CD14-positive monocyte (primary cell): ENCODE measurements around the gene BDKRB2. TPM values are rescaled to one million over a fixed set of nuclear protein-coding genes. Genes with fewer than 3 reads are reported as not detected.

ENCODE experiments used
- DNase-seq, 3 donors: peaks; one replicate each; pipeline ENCODE4 v3.0.0-alpha.2; 2011 to 2022
- H2AFZ ChIP-seq: 2 replicates; pipeline ENCODE4 v1.6.0; 2012; ENCODE audit warnings: mild to moderate bottlenecking, low read depth, low read length, inconsistent platforms; ENCODE audit not compliant: insufficient read depth, poor library complexity, severe bottlenecking
- H3K27ac ChIP-seq, 2 donors: 1 replicate in 1 of 2; 2 replicates in 1 of 2; pipeline ENCODE4 v1.5.1; 2012 to 2013; ENCODE audit warnings: low read length in 2 of 2, control low read depth in 1 of 2, inconsistent platforms in 1 of 2, low read depth in 1 of 2, mild to moderate bottlenecking in 1 of 2
- H3K27me3 ChIP-seq, 2 donors: one replicate each; pipeline versions ENCODE4 v1.6.0 to v1.6.1; 2011 to 2013; ENCODE audit warnings: low read length in 2 of 2; ENCODE audit not compliant: control insufficient read depth in 2 of 2, insufficient read depth in 2 of 2
- H3K36me3 ChIP-seq, 2 donors: replicated peaks in 1 of 2; 1 replicate in 1 of 2; 2 replicates in 1 of 2; pipeline versions ENCODE4 v1.5.1 to v1.6.1; 2012 to 2013; ENCODE audit warnings: low read length in 2 of 2, control low read depth in 1 of 2, inconsistent platforms in 1 of 2, mild to moderate bottlenecking in 1 of 2; ENCODE audit not compliant: insufficient read depth in 2 of 2, control insufficient read depth in 1 of 2
- H3K4me1 ChIP-seq, 2 donors: 1 replicate in 1 of 2; 2 replicates in 1 of 2; pipeline versions ENCODE4 v1.5.1 to v1.6.1; 2012 to 2013; ENCODE audit warnings: low read length in 2 of 2, control low read depth in 1 of 2, inconsistent platforms in 1 of 2, mild to moderate bottlenecking in 1 of 2, moderate library complexity in 1 of 2; ENCODE audit not compliant: insufficient read depth in 2 of 2, control insufficient read depth in 1 of 2
- H3K4me2 ChIP-seq: replicated peaks from 2 replicates; pipeline ENCODE3; 2012; ENCODE audit warnings: low read length, moderate library complexity, mild to moderate bottlenecking; ENCODE audit not compliant: poor library complexity, severe bottlenecking; ENCODE audit errors: extremely low read depth
- H3K4me3 ChIP-seq, 3 experiments: fragments of 200-600 bp in 1 of 3; sonication (generic) in 1 of 3; replicated peaks in 1 of 3; 1 replicate in 2 of 3; 2 replicates in 1 of 3; pipeline ENCODE4 v1.5.1; 2011 to 2013; ENCODE audit warnings: low read length in 3 of 3, mild to moderate bottlenecking in 3 of 3, control low read depth in 2 of 3, low read depth in 2 of 3, inconsistent platforms in 1 of 3, moderate library complexity in 1 of 3
- H3K79me2 ChIP-seq: 2 replicates; pipeline ENCODE4 v1.6.0; 2012; ENCODE audit warnings: mild to moderate bottlenecking, control low read depth, inconsistent platforms, low read length, moderate library complexity; ENCODE audit not compliant: insufficient read depth
- H3K9ac ChIP-seq: 2 replicates; pipeline ENCODE4 v1.6.0; 2017; ENCODE audit warnings: low read length, mild to moderate bottlenecking; ENCODE audit not compliant: insufficient read depth, poor library complexity, severe bottlenecking
- H3K9me3 ChIP-seq, 2 donors: replicated peaks in 1 of 2; 1 replicate in 1 of 2; 2 replicates in 1 of 2; pipeline versions ENCODE4 v1.5.1 to v1.6.1; 2012 to 2013; ENCODE audit warnings: low read length in 2 of 2, control low read depth in 1 of 2; ENCODE audit not compliant: control insufficient read depth in 1 of 2, insufficient read depth in 1 of 2
- H4K20me1 ChIP-seq: 2 replicates; pipeline ENCODE4 v1.6.0; 2012; ENCODE audit warnings: mild to moderate bottlenecking, low read length, control low read depth, moderate library complexity; ENCODE audit not compliant: insufficient read depth
- H3K27ac Mint-ChIP-seq, 7 donors: one replicate each; pipeline ENCODE4 v1.8.0; 2020; ENCODE audit warnings: mild to moderate bottlenecking in 7 of 7, mixed read lengths in 7 of 7, moderate library complexity in 6 of 7, inconsistent platforms in 2 of 7
- H3K27me3 Mint-ChIP-seq, 3 donors: one replicate each; pipeline ENCODE4 v1.8.0; 2021 to 2022; ENCODE audit warnings: low read depth in 3 of 3, mild to moderate bottlenecking in 3 of 3, mixed read lengths in 3 of 3, moderate library complexity in 3 of 3, inconsistent platforms in 1 of 3
- H3K36me3 Mint-ChIP-seq, 2 donors: one replicate each; pipeline ENCODE4 v1.8.0; 2020; ENCODE audit warnings: mixed read lengths in 2 of 2, inconsistent platforms in 1 of 2, mild to moderate bottlenecking in 1 of 2
- H3K4me1 Mint-ChIP-seq: one replicate; pipeline ENCODE4 v1.8.0; 2020; ENCODE audit warnings: mild to moderate bottlenecking, mixed read lengths
- H3K4me3 Mint-ChIP-seq, 2 donors: one replicate each; pipeline ENCODE4 v1.8.0; 2020; ENCODE audit warnings: mild to moderate bottlenecking in 2 of 2, mixed read lengths in 2 of 2, moderate library complexity in 1 of 2
- H3K9me3 Mint-ChIP-seq, 7 donors: one replicate each; pipeline ENCODE4 v1.8.0; 2020 to 2022; ENCODE audit warnings: mixed read lengths in 7 of 7, mild to moderate bottlenecking in 6 of 7, moderate library complexity in 6 of 7, inconsistent platforms in 2 of 7
- WGBS: methylation state at CpG from one replicate; pipeline ENCODE4 v1.1.5; 2013; ENCODE audit warnings: missing lambda C conversion rate; ENCODE audit not compliant: insufficient coverage; 5-methylcytosine and 5-hydroxymethylcytosine counted together
- intact Hi-C, 2 donors: fragments of 100-400 bp; cut with micrococcal nuclease; formaldehyde crosslinking; loops; one replicate each; pipeline versions ENCODE4 v1.15.0 to v1.15.1; 2023
- polyA plus RNA-seq, 3 donors: library from polyadenylated mRNA; depleted of rRNA in 1 of 3; unstranded in 2 of 3; stranded (reverse) in 1 of 3; fragments of 300-500 nt in 2 of 3; fragments of >200 nt in 1 of 3; fragmentation: Illumina TruSeq in 2 of 3; gene quantifications; 1 replicate in 2 of 3; 2 replicates in 1 of 3; pipeline ENCODE4 v1.2.3, GENCODE V29; 2012 to 2021
- TF ChIP-seq, protein P1 (sequence below): fragments of 200-600 bp; IDR thresholded peaks from one replicate; pipeline ENCODE4 v1.8.0; 2022; ENCODE audit warnings: antibody characterized with exemption, mild to moderate bottlenecking

BDKRB2 gene
- polyA plus RNA-seq, 3 donors: not detected

DNA sequence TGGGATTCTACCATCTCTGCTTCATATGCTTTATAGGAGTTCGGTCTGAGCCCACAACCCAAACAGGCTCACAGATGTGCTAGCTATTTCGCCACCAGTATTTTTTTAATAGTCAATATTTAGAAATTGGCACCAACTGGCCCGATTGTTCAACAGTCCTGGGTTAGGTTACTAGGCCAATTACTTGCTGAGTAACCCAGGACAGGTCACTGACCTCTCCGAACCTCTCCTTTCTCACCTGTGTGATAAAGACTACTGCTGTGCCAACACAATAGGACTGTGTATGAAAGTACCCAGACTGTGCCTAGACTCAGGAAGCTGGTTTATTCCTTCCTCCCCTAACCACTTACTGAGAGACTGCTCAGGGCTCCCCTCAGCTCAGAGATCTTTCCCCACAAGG lies 8.3 kb downstream of the BDKRB2 start:
- Histone ChIP-seq H4K20me1 (no peaks in the 10 kb centered on the region), H3K79me2 (no peaks in the 10 kb centered on the region), H3K9ac (no peak overlapping the region), H3K9me3 (peaks cover 0 to 9% of the 10 kb centered on the region in 2 donors), H3K27me3 (no peaks in the 10 kb centered on the region), H3K4me2 (no peak overlapping the region), H3K4me1 (no peaks in the 10 kb centered on the region), H3K36me3 (no peaks in the 10 kb centered on the region), H3K27ac (no peak overlapping the region), H2AFZ (no peak overlapping the region), H3K4me3 (no peak overlapping the region)
- Mint-ChIP-seq H3K27ac (no peak overlapping the region), H3K36me3 (no peaks in the 10 kb centered on the region), H3K4me3 (no peak overlapping the region), H3K27me3 (peaks cover 2 to 9% (median 6%) of the 10 kb centered on the region in 3 donors), H3K4me1 (peaks cover 1% of the 10 kb centered on the region), H3K9me3 (peaks cover 0 to 22% (median 15%) of the 10 kb centered on the region in 7 donors)
- intact Hi-C loops: no loop called here
- 95% methylated on average over 4 of the region's 4 CpGs for WGBS
- TF ChIP-seq, protein P1, sequence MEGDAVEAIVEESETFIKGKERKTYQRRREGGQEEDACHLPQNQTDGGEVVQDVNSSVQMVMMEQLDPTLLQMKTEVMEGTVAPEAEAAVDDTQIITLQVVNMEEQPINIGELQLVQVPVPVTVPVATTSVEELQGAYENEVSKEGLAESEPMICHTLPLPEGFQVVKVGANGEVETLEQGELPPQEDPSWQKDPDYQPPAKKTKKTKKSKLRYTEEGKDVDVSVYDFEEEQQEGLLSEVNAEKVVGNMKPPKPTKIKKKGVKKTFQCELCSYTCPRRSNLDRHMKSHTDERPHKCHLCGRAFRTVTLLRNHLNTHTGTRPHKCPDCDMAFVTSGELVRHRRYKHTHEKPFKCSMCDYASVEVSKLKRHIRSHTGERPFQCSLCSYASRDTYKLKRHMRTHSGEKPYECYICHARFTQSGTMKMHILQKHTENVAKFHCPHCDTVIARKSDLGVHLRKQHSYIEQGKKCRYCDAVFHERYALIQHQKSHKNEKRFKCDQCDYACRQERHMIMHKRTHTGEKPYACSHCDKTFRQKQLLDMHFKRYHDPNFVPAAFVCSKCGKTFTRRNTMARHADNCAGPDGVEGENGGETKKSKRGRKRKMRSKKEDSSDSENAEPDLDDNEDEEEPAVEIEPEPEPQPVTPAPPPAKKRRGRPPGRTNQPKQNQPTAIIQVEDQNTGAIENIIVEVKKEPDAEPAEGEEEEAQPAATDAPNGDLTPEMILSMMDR: no peak
- no peak for DNase-seq

DNA sequence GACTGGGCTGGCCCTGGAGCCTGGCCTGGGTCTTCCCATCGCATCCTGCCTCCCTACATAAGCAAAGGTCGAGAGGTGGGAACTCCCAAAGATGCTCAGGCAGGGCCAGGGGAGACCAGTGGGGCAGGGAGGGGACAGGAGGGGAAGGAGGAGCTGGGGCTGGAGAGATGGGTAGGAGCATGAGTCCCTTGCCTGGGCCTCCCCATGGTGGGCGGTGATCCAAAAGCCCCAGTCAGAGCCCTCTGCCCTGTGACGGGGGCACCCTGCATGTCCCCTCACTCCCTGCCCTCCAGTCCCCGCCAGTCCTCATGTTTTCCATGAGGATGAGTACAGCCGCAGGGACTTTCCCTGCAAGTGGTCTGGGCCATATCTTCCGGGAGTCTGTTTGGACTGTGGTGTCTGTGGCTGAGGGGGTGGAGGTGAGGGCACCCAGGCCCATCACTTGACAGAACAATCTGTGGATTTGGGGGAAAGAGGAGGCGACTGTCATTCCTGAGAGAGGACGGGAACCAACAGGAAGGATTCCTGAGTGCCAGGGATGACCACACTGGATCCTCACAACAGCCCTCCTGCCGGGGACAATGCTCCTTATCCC lies 9.3 kb downstream of the BDKRB2 start:
- Mint-ChIP-seq H3K4me1 (peaks cover 1% of the 10 kb centered on the region), H3K9me3 (peaks cover 0 to 22% (median 15%) of the 10 kb centered on the region in 7 donors), H3K27me3 (peaks cover 2 to 6% (median 5%) of the 10 kb centered on the region in 3 donors), H3K36me3 (no peaks in the 10 kb centered on the region), H3K27ac (no peak overlapping the region), H3K4me3 (no peak overlapping the region)
- peaks cover 0 to 9% of the 10 kb centered on the region in 2 donors for H3K9me3 ChIP-seq
- no peaks in the 10 kb centered on the region for H3K36me3 ChIP-seq
- H4K20me1 ChIP-seq: no peaks in the 10 kb centered on the region
- no peak overlapping the region for H2AFZ ChIP-seq
- H3K79me2 ChIP-seq: no peaks in the 10 kb centered on the region
- no peak overlapping the region for H3K9ac ChIP-seq
- no peak overlapping the region for H3K27ac ChIP-seq
- H3K27me3 ChIP-seq: no peaks in the 10 kb centered on the region
- no peak for DNase-seq
- H3K4me3 ChIP-seq: no peak overlapping the region
- H3K4me2 ChIP-seq: no peak overlapping the region
- TF ChIP-seq, protein P1: no peak
- WGBS: 85% methylated on average over 7 of the region's 10 CpGs
- intact Hi-C loops: no loop called here
- no peaks in the 10 kb centered on the region for H3K4me1 ChIP-seq
